ENCODE results near the gene ATP5F1D.

The ATP5F1D gene

DNA sequence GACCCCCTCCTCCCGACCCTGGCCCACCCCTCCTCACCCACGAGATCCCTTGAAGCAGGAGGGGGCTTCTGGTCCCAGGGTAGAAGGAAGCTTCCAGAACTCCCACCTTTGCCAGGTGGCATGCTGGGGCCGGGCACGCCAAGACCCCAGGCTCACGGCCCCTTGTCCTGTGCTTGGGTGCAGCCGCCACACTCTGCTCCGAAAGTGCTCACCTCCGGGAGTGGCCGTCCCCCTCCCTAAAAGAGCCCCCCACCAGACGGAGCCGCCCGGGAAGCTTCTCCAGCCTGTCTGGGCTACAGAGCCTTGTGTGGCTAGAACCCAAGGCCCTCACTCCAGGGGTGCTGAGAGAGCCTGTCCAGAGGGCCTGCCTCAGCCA lies 42.4 kb downstream of the ATP5F1D start:
- no peak for DNase-seq

- no peak for DNase-seq
These were observed 42.9 kb downstream of the ATP5F1D start for GRCh38 chr19:1284293-1284978.

DNA sequence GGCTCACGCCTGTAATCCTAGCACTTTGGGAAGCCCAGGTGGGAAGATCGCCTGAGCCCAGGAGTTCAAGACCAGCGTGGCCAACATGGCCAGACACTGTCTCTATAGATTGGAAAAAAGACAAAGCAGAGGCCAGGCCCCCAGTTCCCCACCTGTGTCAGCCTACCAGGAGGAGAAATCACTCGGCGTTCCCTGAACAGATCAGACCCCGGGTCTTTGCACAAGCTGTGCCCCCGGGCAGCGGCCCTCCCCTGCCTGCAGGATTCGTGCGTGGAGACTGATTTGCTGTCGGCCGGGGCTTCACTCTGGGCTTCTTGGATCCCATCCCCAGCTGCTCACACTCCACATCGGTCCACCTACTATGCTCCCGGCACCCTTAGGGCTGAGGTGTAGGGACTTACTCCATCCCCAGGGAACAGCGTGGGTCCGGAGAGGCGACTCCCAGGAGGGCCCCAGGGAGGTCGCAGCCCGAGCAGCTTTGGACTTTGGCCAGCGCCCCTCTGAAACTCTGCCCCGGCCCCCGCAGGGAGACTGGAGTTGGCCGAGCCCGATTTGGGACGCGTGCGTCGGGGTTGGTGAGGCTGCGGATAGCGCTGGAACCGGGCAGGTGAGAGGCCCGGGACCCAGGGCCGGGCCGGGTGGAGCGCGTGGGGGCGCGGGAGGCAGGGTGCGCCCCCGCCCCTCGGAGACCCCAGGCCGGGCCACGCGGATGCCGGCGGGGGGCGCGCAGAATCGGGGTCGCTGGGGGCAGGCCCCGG lies 43.6 kb downstream of the ATP5F1D start:
- no peak for DNase-seq

- no peak for DNase-seq
These were observed 44.3 kb downstream of the ATP5F1D start, which contains the start of gene EFNA2 for GRCh38 chr19:1285737-1286360. Gene EFNA2 (plus strand): TSS chr19:1285873. CDS start chr19:1286169, 296 bp downstream.

DNA sequence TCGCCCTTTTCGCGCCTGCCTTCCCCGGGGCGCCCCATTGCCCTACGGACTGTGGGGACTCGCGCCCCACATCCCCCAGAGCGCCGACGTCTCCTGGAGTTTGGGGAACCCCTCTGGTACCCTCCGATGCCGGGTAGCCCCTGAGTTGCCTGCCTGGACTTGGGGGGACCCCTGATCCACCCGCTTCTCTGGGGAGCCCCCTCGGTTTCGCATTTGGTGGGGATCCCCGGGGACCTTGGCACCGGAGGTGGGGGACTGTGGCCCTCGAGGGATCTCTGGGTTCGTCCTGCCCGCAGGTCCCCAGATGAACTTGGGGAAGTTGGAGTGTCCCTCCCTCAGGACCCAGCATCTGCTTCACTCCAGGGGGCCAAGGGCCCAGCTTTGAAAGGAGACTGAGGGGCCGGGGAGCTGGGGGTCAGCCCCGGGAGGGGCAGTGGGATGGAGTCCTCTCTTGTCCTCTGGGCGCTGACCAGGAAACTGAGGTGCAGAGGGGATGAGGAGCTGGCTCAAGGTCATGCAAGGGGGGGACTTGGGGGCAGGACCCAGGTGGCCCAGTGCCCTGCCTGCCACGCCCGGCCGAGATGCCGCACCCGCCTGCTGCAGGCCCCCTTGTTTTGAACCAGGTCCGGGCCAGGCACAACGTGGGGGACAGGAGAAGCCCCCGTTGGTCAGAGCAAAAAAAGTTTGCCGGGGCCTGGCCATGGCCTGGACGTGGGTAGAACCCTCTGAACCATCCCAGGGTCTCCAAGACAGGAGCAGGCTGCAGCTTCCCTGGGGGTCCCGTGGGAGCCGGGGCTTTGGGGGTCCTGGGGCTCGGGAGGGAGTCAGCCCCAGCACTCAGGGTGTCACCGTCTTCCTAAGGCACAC lies 45.2 kb downstream of the ATP5F1D start:
- DNase-seq: no peak

GRCh38 chr19:1287354-1288225 lies 46.0 kb downstream of the ATP5F1D start:
- DNase-seq: no peak

GRCh38 chr19:1288226-1288612 lies 46.7 kb downstream of the ATP5F1D start:
- DNase-seq: no peak

DNA sequence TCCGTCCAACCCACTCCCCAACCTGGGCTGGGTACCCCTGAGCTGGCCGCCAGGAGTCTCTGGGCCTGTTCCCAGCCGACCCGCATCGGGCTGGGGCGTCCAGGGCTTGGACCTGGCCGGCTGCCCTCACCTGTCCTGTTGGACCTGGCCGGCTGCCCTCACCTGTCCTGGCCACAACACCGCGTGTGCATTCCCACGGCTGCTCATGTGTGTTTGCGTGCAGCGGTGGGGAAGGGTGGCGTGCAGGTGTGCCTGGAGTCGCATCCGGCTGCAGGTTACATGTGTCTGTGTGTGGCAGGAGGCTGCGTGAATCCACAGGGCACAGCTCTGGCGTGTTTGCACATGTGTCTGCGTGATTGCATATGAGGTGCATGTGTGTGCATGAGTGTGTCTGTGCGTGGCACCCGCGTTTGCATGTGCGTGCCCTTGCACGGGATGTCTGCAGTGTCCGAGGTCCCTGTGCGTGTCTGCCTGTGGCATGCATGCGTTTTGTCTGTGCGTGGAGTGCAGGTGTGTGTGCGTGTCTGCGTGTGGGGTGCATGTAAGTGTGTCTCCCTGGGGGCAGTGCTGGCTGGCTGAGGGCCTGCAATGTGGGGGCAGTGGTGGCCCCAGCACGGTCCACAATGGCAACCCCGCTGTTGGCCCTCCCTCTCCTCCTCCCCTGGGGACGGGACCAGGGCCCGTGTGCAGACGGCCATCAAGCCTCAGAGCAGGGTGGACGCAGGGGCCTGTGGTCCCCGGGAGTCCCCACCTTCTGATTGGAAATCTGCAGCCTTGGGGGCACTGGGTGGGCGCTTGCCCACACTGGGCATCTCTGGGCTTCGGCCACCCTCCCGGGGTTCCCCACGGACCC lies 47.5 kb downstream of the ATP5F1D start:
- no peak for DNase-seq

GRCh38 chr19:1289686-1290025 lies 48.1 kb downstream of the ATP5F1D start:
- no peak for DNase-seq

DNA sequence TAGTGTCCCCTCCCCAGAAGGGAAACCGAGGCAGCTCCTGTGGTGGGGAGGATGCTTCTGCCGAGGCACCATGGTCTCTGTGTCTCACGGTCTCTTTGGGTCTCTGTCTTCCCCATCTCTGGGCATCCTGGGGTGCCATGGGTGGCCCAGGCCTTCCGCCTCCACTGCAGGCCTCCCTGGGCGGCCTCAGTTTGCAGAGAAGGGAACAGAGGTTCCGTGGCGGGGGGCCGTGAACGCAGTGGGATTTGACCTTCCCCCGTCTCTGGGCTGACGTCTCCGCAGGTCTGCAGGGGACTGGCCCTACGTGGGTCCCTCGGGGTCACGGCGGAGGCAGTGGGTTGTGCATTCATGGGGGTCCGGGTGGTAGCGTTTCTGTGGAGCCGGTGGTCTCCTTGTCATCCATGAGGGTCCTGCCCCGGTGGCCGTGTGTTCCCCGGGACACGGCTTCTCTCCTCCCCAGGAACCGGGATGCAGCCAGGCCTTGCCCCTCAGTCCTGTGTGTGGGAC lies 48.7 kb downstream of the ATP5F1D start:
- no peak for DNase-seq

DNA sequence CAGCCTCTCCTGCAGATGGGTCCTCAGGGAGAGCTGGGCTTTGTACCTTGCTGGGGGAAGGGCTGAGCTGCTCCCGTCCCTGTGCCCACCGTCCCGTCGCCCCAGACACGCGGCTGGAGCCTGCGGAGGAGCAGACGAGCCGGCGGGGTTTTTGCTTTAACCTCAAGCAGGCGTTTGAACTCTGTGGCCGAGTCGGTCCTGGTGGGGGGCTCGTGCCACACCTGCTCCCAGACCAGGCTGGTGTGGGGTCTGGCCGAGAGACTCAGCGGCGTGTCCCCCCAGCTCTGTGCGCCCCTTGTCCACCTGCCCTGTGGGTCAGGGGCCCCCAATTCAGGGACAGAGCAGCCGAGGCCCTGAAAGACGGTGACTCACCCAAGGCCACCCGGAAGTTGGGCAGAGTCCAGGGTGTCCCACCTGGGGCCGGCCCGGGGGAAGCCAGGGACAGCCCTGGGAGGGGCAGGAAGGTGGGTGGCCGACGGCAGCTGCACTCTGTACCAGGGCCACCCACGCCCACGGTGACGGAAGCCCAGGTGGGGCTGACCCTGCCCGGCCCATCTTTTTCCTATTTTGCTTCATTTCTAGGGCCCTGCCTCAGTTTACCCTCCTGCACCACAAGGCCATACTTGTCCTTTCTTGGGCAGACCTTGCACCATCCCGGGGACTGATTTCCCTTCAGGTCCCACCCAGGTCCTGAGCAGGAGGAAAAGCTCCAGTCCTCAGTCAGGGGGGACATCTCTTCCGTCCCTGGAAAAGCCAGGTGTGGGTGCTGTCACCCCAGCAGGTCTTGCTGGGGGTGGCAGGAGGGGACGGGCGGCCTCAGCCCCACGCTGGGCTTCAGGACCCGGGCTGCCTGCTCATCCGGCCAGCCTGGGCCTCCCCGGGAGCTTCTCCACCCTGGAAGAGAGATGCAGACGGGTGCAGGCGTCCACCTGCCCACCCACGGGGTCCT lies 49.4 kb downstream of the ATP5F1D start:
- DNase-seq: no peak

- no peak for DNase-seq
These were observed 50.3 kb downstream of the ATP5F1D start for GRCh38 chr19:1291761-1292418.

DNA sequence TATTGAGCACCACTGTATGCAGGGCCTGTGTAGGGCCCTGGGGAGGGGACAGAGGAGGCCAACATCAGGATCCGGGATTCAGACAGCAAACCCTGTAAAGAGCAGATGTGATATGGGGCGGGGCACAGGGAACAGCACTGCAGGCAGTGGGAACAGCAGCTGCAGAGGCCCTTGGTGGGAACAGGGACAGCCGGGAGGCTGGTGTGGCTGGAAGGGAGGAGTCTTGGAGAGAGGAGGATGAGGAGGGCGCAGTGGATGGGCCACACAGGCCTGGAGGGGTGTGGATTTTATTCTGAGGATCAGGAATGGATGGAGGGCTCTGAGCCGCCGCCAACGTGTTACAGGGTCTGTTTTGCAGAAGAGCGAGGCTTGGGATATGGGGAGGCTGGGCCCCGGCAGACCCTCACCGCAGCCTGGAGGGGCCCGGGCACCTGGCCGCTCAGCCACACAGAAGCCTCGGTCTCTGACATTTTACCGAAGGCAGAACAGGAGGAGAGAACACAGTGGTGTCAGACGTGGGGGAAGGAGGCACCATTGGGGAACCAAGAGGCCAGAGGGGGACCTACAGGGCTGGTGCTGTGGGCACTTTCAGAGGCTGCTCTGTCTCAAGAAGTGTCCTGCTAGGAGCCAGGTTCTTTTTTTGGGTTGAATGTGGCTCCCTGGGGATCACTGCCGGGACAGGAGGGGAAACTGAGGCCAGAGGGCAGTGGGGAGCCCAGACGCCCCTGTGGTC lies 51.0 kb downstream of the ATP5F1D start:
- DNase-seq: no peak

- DNase-seq: no peak
These were observed 52.4 kb downstream of the ATP5F1D start for GRCh38 chr19:1293782-1294604.

Measured in NCI-H1092 (cell line).